ENCODE data around the gene NRK. TPM values are rescaled to one million over a fixed set of nuclear protein-coding genes. Genes with fewer than 3 reads are reported as not detected.
"Not testable (repeated sequence)": the region's sequence is repeated elsewhere in the genome, so short reads cannot be mapped to it uniquely, and the experiment has no call there.

The NRK gene
- total RNA-seq (2014; rRNA removed; shearing (Covaris generic)) = not detected in 2 replicates

GRCh38 chrX:105822138-105823091 lies at the start of gene NRK:
Gene NRK (plus strand): TSS chrX:105822539. CDS start chrX:105822846, 307 bp downstream.
- DNase-seq (ENCODE audit: low read depth) = no peak

DNA sequence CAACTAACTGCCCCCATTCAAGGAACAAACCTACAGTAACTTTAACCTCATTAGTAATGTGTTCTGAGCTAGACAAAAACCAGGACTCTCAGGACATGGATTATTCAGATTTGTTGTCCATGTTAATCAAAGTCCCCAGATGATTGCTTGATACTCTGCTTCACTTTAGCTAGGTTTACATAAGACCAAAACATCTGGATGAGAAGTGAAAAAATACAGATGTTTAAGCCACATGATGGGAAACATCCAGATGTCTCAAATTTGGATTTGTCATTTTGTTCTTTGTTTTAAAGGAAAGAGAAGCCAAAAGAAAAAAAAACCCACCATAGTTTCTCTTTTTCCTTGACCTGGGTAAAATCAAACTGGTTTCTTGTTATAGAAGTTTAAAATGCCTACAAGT lies 48.5 kb upstream of the NRK start:
- no peak for DNase-seq (ENCODE audit: low read depth)

DNA sequence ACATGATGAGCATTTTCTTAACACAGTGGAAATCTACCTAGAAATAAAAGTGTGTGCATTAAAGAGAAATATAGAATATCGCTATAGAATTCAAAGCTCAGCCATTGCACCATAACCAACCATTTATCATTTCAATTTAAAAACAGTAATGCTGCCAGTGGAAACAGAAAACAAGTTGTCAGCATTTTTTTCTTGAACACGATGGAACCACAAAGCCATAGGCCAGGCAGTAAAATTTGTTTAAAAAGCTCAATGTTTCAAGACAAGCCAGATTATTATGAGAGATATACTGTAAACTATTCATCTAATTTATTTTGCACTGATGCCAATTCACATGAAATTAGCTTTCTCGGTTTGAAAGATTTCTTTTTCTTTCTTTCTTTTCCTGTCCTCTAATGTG lies 46.7 kb upstream of the NRK start:
- no peak for DNase-seq (ENCODE audit: low read depth)

- no peak for DNase-seq (ENCODE audit: low read depth)
Observed at GRCh38 chrX:105781804-105782203, 40.5 kb upstream of the NRK start.

DNA sequence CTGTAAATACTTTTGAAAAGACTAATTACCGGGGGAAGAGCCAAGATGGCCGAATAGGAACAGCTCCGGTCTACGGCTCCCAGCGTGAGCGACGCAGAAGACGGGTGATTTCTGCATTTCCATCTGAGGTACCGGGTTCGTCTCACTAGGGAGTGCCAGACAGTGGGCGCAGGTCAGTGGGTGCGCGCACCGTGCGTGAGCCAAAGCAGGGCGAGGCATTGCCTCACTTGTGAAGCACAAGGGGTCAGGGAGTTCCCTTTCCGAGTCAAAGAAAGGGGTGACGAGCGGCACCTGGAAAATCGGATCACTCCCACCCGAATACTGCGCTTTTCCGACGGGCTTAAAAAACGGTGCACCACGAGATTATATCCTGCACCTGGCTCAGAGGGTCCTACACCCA lies 25.5 kb upstream of the NRK start:
- DNase-seq (ENCODE audit: low read depth) = not testable (repeated sequence)

DNA sequence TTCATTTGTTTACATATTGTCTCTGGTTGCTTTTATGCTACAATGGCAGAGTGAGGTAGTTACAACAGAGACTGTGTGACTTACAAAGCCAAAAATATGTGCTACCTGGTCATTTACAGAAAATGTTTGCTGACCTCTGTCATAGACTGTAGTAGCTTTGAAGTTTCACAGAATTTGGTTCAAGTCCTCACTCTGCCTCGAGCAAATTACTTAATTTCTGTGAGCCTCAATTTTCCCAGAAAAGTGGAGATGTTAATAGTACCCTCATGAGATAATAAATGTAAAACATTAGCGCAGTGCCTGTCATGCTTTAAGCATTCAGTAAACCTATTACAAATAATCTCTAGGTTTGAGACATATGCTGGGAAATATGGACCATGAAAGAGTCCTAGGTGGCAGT lies 18.4 kb upstream of the NRK start:
- no peak for DNase-seq (ENCODE audit: low read depth)

- not testable (repeated sequence) for DNase-seq (ENCODE audit: low read depth)
Observed at GRCh38 chrX:105805655-105806054, 16.7 kb upstream of the NRK start.

DNA sequence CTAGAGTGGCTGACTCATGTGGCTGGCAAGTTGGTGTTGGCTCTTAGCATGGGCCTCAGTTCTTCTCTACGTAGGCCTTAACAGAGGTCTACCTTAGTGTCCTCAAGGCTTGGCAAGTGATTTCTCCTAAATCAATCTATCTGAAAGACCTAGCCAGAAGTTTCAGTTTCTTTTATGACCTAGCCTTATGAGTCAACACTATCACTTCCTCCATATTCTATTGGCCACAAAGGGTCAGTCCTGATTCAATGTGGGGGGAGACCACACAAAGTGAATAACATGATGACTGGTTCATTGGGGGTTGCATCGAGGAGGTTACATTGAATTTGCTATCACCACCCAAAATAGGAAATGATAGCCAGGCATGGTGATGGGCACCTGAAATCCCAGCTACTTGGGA lies 5.8 kb upstream of the NRK start:
- no peak for DNase-seq (ENCODE audit: low read depth)

DNA sequence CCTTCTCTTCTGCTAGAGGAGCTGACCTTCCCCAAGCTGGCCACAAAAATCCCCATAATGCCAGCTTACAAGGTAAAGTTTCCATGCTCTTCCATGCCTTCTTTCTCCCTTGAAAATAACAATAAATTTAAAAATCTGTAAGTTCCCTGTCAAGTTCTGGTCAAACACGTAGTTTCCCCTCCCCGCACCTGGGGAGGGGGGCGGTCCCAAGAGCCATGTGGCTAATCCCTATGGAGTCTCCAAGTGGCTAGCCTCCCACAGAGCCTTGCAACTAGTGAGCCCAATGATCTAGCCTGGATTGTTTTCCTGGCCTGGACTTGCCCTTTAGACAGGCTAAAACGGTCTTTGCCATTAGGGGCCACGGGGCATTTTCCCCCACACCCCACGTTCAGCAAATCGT lies 2.1 kb upstream of the NRK start:
- no peak for DNase-seq (ENCODE audit: low read depth)

GRCh38 chrX:105821471-105822121 lies 743 bp upstream of the NRK start:
- DNase-seq (ENCODE audit: low read depth) = no peak

GRCh38 chrX:105823092-105823455 lies 735 bp downstream of the NRK start:
- DNase-seq (ENCODE audit: low read depth) = no peak

- DNase-seq (ENCODE audit: low read depth) = no peak
Observed at GRCh38 chrX:105829011-105829410, 6.7 kb downstream of the NRK start.

- DNase-seq (ENCODE audit: low read depth) = peak; percentile 0
Observed at GRCh38 chrX:105837232-105837631, 14.9 kb downstream of the NRK start.

DNA sequence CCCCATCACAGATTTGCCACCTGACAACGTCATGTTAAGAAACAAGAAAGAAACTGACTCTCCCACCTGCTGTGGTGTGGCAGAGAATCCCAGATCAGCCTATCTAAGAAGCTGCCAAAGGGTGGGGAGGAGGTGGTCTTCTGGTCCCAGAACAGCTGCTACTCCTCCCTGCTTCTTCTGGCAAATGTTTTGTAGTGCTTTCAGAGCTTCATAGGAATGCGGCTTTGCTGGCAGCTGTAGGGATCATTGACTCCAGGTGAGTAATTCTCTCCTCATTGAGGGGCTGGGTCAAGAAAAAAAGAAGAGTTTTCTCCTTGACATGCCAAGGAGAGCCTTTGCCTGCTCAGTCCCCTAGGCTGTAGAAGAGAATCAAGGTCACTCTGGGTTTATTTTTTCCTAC lies 23.3 kb downstream of the NRK start:
- no peak for DNase-seq (ENCODE audit: low read depth)

DNA sequence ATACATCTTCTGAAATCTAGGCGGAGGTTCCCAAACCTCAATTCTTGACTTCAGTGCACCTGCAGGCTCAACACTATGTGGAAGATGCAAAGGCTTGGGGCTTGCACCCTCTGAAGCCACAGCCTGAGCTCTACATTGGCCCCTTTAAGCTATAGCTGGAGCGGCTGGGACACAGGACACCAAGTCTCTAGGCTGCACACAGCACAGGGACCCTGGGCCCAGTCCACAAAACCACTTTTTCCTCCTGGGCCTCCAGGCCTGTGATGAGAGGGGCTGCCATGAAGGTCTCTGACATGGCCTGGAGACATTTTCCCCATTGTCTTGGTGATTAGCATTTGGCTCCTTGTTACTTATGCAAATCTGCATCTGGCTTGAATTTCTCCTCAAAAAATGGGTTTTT lies 27.8 kb downstream of the NRK start:
- DNase-seq (ENCODE audit: low read depth) = not testable (repeated sequence)

DNA sequence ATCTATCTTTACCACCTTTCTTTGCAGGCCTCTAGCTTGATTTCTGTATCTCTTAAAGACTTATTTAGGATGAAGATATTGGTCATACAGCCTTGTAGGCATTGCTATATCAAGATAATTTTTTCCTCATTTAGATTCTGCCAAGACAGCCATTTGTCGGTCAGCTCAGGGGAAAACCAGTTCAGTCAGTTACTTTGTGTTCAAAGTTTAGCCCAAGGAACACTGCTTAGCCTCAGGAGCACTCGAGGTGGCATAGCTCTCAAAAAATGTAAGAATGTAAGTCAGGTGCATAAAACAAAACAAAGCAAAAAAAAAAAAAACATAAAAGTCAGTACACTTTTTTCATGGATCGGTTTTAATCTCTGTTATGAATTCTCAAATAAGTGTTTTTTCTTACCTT lies 43.4 kb downstream of the NRK start:
- no peak for DNase-seq (ENCODE audit: low read depth)

GRCh38 chrX:105869701-105870100 lies 47.4 kb downstream of the NRK start:
- DNase-seq (ENCODE audit: low read depth) = no peak

- DNase-seq (ENCODE audit: low read depth) = no peak
Observed at GRCh38 chrX:105870445-105870844, 48.1 kb downstream of the NRK start.

DNA sequence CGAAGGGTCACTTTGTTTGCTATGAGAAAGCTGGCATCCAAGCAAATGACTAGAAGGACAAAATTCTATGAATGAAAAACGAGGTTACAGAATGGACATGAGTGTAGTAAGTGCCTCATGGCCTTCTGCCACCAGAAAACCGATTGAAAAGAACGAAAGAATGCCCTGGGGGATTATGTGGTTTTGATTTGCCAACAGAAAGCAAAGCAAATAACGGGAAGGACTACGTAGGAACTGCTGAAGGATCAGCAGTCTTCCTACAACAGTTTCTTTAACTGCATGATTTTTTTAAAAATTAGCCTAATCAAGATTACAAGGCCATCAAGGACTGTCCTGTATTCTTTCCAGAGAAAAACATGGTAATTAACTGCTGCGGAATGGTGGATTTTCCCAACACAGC lies 50.6 kb downstream of the NRK start:
- DNase-seq (ENCODE audit: low read depth) = no peak

GRCh38 chrX:105874790-105875189 lies 52.5 kb downstream of the NRK start:
- DNase-seq (ENCODE audit: low read depth) = no peak

DNA sequence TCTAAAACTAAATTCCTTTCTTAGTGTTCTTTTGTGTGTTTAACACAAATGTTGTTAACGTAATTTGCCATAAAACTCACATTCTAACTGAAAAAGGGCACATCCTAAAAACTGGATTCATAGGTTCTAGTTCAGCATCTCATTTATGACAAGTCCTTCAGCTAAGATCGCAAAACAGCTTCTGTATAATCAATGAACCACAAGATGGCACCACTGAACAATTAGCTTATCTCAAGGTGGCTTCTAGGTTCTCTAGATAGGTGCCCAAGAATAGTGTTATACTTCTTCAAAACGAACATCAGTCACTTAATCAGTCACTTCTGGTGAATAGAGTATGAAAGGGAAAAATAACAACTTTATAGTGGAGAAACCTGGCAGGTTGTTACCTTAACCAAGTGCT lies 54.3 kb downstream of the NRK start:
- no peak for DNase-seq (ENCODE audit: low read depth)

DNA sequence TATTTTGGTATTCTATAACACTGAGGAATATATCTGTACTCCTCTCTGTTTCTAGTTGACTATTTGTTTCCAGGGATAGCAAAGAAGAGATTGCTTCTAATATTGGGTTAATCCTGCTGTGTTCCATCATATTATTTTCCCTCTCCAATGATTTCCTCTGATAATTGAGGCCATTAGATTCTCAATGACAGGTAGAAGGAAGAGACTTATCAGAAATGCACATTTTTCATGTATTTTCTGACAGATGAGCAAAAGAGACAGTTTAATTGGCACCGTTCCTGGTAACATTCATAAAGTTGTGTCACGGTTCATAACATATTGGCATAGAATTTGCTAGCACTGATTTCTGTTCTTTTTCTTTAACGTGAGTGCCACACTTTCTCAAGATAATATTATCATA lies 58.2 kb downstream of the NRK start:
- no peak for DNase-seq (ENCODE audit: low read depth)

GRCh38 chrX:105882581-105883275 lies 60.4 kb downstream of the NRK start:
- no peak for DNase-seq (ENCODE audit: low read depth)
